ENCODE results near the gene SLC66A3.

- TF ChIP-seq POLR2A (IDR thresholded peaks at IDR 0.05; ENCODE audit: low read depth, low read length) (no peak), TAF1 (IDR thresholded peaks at IDR 0.05; ENCODE audit: low read depth, low read length) (0 out of 2 replicates have a peak, but pooled peaks have one; percentile 35), POLR2AphosphoS5 (IDR thresholded peaks at IDR 0.05; ENCODE audit: low read depth, low read length) (no peak), SPI1 (IDR thresholded peaks at IDR 0.05; ENCODE audit: low read depth, low read length) (no peak), POU2F2 (IDR thresholded peaks at IDR 0.05; ENCODE audit: low read depth, low read length) (no peak)
Observed at GRCh38 chr2:11155381-11156035, at the start of gene SLC66A3.
